Calu3 (cell line): ENCODE data around the gene ZNF217. TPM values are rescaled to one million over a fixed set of nuclear protein-coding genes. Genes with fewer than 3 reads are reported as not detected.

Source experiments
- BruUV-seq: library from RNA; stranded (reverse); fragments of 400-500 nt; replicated peaks from 2 replicates; lab custom pipeline; 2021; lab: Mats Ljungman, UMichigan
- CTCF ChIA-PET: fragments of 300-600 bp; sonication (Branson Sonifier 250); formaldehyde crosslinking; loops from one replicate; lab custom pipeline; 2022; ENCODE audit warnings: antibody characterized with exemption; lab: Charles Lee
- DNase-seq: peaks from one replicate; pipeline ENCODE4 v3.0.0; 2022
- H3K27ac Mint-ChIP-seq: one replicate; pipeline ENCODE4 v1.8.0; 2022; ENCODE audit warnings: mixed read lengths; ENCODE audit not compliant: unreplicated experiment
- H3K27me3 Mint-ChIP-seq: one replicate; pipeline ENCODE4 v1.8.0; 2022; ENCODE audit warnings: mixed read lengths; ENCODE audit not compliant: unreplicated experiment
- H3K36me3 Mint-ChIP-seq: one replicate; pipeline ENCODE4 v1.8.0; 2022; ENCODE audit warnings: mild to moderate bottlenecking, moderate library complexity, mixed read lengths; ENCODE audit not compliant: insufficient read depth, unreplicated experiment
- H3K4me1 Mint-ChIP-seq: one replicate; pipeline ENCODE4 v1.8.0; 2022; ENCODE audit warnings: mild to moderate bottlenecking, low read depth, mixed read lengths; ENCODE audit not compliant: unreplicated experiment
- H3K4me3 Mint-ChIP-seq: one replicate; pipeline ENCODE4 v1.8.0; 2022; ENCODE audit warnings: mild to moderate bottlenecking, low read depth, moderate library complexity, mixed read lengths; ENCODE audit not compliant: unreplicated experiment
- H3K9me3 Mint-ChIP-seq: one replicate; pipeline ENCODE4 v1.8.0; 2022; ENCODE audit warnings: low read depth, mixed read lengths; ENCODE audit not compliant: unreplicated experiment
- CTCF ChIP-seq: fragments of 200-600 bp; IDR thresholded peaks from one replicate; pipeline ENCODE4 v1.8.0; 2022; ENCODE audit warnings: antibody characterized with exemption; ENCODE audit not compliant: unreplicated experiment
- intact Hi-C: fragments of 100-400 bp; cut with micrococcal nuclease; formaldehyde crosslinking; loops from one replicate; pipeline ENCODE4 v1.10.0; 2022; ENCODE audit not compliant: unreplicated experiment
- total RNA-seq: library from RNA; stranded (reverse); gene quantifications from 2 replicates; pipeline ENCODE4 v1.2.3, GENCODE V29; 2022

ZNF217 gene
- total RNA-seq, 1 experiment from 2014 or later = 87.3 TPM

DNA sequence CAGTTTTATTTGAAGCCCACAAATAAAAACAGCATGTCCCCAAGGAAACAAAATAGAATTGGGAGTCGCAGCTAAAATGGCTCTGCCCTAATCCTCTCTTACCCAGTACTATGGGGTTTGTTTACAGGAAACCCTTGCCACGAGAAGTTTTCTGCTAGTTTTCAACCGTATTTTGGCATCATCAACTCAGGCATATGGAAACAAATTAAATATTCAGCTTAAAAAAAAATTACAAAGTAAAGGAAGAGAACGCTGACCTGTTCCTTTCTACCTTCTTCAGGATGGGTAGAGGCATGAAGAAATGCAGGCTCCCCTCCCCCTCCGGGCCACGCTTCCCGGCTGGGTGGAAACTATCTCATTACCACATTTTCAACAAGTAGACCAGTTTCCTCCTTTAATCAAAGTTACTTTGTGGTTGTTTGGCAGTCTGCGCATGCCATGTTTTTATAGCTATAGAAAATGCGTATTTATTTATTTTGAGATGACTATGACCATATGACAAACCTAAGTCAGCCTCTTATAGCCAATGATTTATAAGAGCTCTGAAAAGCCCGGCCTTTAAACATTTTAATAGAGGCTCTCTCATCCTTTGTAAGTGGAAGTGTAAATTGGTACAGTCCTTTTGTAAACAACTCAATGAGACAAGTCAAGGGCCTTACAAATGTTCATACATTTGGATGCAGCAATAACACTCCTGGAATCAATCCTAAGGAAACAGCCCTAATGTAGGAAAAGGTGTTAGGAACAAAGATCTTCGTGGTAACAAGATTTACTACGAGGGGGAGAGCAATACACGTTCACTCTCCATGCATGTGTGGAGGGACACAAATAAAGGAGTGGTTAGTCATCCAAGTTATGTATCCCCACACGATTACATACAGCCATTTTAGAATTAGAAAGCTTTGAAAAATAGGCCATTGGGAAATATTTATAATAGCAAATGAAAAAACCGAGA is 16.1 kb upstream of the ZNF217 start:
- H3K4me3 Mint-ChIP-seq = no peak overlapping the region
- no peak for DNase-seq
- no peaks in the 10 kb centered on the region for H3K27me3 Mint-ChIP-seq
- no peak for TF ChIP-seq CTCF
- H3K36me3 Mint-ChIP-seq = peaks cover 4% of the 10 kb centered on the region
- no peak overlapping the region for H3K27ac Mint-ChIP-seq
- H3K4me1 Mint-ChIP-seq = peaks cover 33% of the 10 kb centered on the region
- no peaks in the 10 kb centered on the region for H3K9me3 Mint-ChIP-seq
- intact Hi-C loops = no loop called here
- BruUV-seq = no TSS peak
- CTCF ChIA-PET = interaction anchor here (0.7 kb wide), 1 partner anchor 15 kb away, joined by 3 read pairs; no protein-coding TSS in a partner anchor

GRCh38 chr20:53608456-53609452 is 15.1 kb upstream of the ZNF217 start:
- H3K4me3 Mint-ChIP-seq = no peak overlapping the region
- peaks cover 31% of the 10 kb centered on the region for H3K4me1 Mint-ChIP-seq
- CTCF ChIA-PET = interaction anchor here (0.7 kb wide), 1 partner anchor 14 kb away, joined by 3 read pairs; no protein-coding TSS in a partner anchor
- intact Hi-C loops = no loop called here
- H3K9me3 Mint-ChIP-seq = no peaks in the 10 kb centered on the region
- no TSS peak for BruUV-seq
- H3K27me3 Mint-ChIP-seq = no peaks in the 10 kb centered on the region
- peaks cover 4% of the 10 kb centered on the region for H3K36me3 Mint-ChIP-seq
- H3K27ac Mint-ChIP-seq = no peak overlapping the region
- no peak for TF ChIP-seq CTCF
- no peak for DNase-seq

GRCh38 chr20:53608071-53608455 is 14.4 kb upstream of the ZNF217 start:
- Mint-ChIP-seq H3K27ac (no peak overlapping the region), H3K9me3 (no peaks in the 10 kb centered on the region)

More at GRCh38 chr20:53608071-53608455, 14.4 kb upstream of the ZNF217 start:
- CTCF ChIA-PET = no interaction called here
- intact Hi-C loops = no loop called here
- Mint-ChIP-seq H3K36me3 (peaks cover 4% of the 10 kb centered on the region), H3K4me3 (no peak overlapping the region), H3K4me1 (peaks cover 25% of the 10 kb centered on the region), H3K27me3 (no peaks in the 10 kb centered on the region)
- BruUV-seq = no TSS peak
- no peak for TF ChIP-seq CTCF
- no peak for DNase-seq
